Measurements from ENCODE around the gene FBXO47. TPM values are rescaled to one million over a fixed set of nuclear protein-coding genes. Genes with fewer than 3 reads are reported as not detected.

The FBXO47 gene, protein sequence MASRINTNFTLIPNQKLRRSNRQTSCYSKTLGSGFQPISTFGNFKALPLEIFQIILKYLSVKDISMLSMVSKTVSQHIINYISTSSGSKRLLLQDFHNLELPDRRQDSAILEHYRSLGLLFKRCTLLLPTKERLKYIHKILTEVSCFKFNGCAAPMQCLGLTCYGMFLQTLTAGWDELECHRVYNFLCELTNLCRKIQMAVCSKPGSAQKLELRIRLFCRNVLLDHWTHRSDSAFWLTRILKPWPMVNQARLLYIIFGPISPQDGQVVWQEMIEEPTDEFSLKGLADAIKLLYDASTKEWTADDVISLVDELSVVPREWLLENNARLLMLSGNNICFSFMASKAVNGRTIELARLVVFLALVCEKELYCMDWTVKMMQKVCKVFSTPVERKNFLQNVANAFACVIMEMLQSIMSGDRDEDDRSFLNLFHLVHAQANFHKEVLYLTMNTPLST
- not detected for total RNA-seq

DNA sequence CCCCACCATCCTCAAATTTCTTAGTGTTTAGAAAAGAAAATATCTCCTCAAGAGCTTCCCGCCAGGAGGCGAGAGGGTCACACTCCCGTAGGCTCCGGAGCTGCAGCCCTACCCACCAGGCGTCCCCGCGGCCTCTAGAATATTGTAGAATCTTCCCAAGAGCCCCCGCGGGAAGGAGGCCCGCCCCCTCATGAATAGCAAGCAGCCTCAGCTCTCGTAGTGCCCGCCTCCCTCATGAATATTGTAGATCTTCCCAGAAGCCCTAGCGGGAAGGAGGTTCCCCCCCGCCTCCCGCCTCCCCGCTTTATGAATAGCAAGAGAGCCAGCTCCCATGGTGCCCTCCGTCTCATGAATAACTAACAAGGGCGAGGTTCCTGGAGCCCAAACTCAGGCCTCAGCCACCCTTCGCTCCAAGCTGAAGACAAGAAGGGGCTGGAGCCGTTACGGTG lies at the start of gene FBXO47:
FBXO47 (minus strand) TSS at position 114 of the 449 bp plus-strand sequence. CDS start 4,378 bp downstream, outside the sequence.
- peak; percentile 93 for DNase-seq (ENCODE audit: low spot score)

DNA sequence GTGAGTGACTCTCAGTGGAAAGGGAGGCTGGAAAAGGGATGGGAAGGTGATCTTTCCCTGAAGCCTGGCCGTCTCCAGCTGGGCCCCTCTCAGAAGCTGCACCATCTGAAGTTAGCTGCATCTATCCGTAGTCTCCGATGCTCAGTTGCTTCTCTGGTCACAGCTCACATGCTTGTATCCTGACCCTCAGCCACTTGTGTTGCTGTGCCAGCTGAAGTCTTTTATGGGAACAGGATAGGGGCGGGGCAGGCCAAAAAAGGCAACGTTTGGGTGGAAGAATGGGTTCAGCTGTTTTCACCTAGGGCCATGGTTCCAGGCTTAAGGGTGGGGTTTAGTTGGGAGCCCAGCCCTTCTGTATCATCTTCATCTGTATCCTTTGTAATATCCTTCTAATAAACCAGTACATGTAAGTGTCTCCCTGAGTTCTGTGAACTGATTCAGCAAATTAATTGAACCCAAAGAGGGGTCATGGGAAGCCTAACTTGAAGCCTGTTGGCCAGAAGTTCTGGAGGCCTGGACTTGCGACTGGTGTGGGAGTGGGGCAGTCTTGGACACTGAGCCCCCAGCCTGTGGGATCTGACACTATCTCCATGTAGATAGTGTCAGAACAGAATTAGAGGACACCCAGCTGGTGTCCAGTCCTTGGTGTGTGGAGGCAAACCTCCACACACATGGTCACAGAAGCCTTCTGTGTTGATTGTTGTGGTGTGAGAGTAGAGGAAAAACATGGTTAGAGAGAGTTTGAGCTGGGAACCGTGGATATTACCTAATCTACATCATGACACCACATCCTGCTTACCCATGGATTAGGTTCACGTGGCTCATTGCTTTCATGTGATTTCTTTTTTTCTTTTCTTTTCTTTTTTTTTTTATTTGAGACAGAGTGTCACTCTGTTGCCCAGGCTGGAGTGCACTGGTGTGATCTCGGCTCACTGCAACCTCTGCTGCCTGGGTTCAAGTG lies 49.3 kb upstream of the FBXO47 start:
- no peak for DNase-seq (ENCODE audit: low spot score)

DNA sequence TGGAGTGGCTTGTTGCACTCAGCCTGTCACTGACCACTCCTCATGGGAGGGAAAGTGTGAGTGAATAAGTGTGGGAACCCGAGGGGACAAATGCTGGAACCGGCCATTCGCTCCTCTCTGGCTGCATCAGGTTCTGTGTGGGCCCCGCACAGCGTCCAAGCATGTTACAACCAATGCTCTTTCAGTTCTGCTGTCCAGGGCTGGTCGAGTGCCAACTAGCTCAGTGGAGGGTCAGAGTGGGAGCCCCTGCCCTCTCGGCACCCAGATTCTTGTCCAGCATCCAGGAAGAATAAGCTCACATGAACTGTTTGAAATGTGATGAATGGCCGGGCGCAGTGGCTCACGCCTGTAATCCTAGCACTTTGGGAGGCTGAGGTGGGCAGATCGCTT lies 48.3 kb upstream of the FBXO47 start:
- no peak for DNase-seq (ENCODE audit: low spot score)

DNA sequence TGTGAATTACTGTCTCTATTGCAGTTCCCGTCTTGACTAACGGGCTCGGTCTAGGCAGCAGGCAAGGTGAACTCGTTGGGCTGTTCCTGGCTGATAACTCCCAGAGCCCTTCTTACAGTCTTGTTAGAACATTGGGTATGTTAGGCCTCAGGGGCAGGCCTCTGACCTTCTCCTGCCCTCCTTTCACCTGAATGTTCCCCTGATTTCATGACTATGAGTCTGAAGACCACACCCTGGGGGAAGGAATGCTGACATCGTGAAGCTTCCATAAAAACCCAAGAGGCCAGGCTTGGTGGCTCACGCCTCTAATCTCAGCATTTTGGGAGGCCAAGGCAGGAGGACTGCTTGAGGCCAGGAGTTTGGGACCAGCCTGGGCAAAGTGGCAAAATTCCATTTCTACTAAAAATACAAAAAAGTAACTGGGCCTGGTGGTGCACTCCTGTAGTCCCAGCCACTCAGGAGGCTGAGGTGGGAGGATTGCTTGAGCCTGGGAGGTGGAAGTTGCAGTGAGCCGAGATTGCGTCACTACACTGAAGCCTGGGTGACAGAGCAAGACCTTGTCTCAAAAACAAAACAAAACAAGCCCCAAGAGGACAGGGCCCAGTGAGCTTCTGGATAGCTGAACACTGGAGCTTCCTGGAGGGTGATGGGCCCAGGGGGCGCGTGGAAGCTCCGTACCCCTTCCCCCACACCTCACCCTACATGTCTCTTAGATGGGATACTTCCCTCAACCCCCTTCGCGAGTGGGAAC lies 47.8 kb upstream of the FBXO47 start:
- no peak for DNase-seq (ENCODE audit: low spot score)

DNA sequence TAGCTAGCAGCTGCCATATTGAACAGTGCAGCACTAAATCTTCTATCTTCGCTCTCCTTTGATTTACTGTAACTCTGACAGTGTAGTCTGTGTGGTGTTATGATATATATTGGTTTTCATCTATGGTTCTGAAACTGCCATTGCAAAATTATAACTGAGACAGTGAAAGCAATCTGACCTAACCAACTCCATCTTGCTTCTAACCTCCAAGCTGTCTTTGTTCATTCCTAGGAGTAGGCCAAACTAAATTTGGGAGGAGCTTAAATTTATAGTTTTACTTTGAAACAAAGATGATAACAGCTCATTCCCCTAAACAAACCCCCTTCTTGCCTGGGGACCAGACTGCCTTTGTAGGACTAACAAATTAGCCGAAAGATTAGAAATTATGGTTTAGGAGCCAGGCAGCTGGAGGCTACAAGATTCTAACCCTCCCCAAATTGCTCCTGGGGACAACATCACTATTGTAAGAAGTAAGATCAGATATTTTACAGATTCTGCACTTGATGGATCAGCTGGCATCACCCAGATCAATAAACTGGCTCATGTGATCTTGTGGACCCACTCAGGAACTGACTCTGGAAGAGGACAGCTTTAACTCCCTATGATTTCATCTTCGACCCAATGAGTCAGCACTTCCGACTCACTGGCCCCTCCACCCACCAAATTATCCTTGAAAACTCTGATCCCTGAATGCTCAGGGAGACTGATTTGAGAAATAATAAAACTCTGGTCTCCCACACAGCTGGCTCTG lies 47.0 kb upstream of the FBXO47 start:
- no peak for DNase-seq (ENCODE audit: low spot score)

DNA sequence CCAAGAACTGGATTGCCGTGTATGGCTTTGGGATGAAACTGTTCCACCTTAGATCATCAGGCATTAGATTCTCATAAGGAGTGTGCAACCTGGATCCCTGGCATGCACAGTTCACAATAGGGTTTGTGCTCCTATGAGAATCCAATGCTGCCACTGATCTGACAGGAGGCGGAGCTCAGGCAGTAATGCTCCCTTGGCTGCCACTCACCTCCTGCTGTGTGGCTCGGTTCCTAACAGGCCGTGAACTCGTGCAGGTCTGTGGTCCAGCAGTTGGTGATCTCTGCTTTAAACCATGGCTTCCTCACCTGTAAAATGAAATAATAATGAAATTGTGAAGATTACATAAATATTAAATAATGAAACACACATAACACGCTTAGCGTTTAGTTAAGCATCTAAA lies 45.5 kb upstream of the FBXO47 start:
- DNase-seq (ENCODE audit: low spot score): no peak

DNA sequence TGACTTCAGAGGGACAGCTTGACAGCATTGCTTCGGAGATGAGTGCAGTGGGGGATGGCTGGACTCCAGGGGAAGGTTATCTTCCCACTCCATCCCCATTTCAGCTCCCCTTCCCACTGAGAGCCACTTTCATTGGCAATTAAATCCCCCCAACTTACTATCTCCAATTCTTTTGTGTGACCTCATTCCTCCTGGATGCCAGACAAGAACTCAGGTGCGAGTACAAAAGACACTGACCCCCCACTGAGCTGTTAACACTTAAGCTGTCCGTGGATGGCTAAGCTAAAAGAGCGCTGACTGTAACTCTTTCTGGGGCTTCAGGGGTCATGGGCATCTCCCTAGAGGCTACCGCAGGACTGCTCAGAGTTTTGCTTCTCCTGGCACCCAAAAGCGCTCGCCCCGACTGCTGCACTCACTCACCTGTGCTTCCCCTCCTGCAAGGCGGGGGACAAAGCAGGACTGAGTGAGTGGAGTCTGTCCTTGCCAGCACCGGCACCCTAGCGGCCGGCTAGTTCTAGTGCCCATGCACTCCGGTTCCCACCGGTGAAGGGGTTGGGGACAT lies 44.8 kb upstream of the FBXO47 start:
- no peak for DNase-seq (ENCODE audit: low spot score)

DNA sequence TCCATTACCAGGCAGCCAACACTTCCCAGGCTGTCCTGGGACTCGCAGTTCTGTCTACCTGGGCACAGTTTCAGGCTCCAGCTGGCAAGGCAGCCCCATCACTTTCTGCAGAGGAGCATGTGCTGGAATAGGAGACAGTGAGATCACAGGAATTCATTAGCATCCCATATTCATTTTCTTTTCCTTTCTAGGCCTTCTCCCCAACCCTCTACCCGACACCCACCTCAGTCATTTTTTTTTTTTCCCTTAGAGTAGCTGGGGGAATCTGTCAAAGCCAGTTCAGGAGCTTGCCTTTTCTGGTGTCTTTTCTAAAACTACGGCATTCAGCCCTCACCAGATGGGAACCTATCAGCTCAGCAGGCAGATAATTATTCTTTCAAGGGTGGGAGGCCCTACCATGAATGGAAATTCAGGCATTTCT lies 42.4 kb upstream of the FBXO47 start:
- no peak for DNase-seq (ENCODE audit: low spot score)

DNA sequence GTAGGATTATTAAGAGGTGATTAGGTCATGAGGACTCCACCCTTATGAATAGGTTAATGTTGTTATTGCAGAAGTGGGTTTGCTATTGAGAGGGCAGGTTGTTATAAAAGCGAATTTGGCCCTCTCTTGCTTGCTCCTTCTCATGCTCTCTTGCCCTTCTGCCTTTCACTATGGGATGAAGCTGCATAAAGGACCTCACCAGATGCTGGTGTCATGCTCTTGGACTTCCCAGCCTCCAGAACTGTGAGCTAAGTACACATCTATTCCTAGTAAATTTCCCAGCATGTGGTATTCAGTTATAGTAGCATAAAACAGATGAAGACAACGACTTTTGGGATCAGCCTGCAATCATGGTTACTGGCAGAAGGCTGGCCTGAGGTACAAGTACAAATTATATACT lies 41.4 kb upstream of the FBXO47 start:
- no peak for DNase-seq (ENCODE audit: low spot score)

DNA sequence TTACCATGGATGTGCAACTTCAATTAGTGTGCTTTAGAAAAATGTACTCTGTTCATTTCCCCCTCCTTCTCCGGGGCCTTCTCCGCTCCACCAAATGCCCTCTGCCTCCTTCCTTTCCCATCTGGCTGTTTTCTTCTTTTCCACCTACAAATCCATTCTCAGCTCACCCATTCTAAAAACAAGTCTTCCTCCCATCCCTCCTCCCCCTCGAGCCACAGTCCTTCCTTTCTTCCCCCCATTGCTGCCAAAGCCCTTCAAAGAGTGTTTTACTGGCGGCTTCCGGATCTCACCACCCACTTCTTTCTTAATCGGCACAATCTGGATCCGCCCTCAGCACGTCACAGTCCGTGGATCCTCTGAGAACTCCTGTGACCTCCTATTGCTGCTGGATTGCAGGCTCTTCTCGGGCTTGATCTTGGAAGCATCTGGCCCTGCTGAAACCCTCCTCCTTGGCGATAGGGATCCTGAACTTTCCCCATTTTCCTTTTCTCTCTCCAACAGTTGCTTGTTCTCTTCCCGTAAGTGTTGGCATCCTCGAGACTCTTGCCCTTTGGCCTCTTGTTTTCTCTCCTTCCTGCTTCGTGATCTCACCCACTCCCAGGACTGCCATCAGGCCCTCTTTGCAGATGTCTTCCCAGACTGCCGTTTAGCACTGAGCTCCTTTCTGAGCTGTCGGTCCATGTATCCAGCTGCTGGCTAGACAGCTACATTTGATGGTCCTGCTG lies 36.0 kb upstream of the FBXO47 start:
- DNase-seq (ENCODE audit: low spot score): peak; percentile 81

DNA sequence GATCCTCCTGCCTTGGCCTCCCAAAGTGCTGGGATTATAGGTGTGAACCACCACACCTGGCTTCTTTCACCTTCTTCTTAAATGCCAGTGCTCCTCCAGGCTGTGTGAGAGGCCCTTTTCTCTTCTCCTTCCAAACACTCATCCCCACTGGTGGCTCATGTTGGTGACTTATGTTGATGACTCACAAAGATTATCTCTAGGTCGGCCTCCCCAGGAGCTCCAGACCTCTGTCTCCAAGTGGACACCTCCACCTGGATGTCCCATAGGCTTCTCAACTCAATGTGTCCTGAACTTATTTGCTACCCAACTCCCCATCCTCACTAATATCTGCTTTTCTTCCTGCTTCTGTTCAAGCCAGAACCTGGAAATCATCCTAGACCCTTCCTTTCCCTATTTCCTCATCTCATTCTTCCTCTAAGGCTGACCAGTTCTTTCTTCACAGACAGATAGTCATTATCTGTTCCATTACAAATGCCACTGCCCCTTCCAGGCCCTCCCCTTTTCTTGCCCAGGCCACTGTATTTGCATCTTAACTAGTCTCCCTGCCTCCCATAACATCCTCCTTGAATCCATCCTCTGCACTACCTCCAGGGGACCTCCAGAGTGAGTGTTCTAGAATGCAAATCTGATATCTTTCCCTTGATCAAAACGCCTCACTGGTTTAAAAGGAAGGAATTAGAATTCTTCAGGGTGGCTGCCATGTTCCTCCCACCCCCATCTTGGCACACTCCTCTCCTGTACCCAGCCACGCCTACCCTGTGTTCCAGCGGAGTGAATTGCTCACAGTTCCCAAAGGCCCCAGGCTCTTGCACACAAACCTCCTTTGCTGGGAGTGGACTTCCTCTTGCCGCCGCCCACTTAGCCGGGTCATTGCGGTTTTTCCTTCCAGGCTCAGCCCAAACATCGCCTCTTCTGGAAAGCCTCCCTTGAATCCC lies 34.8 kb upstream of the FBXO47 start:
- peak; percentile 79 for DNase-seq (ENCODE audit: low spot score)

DNA sequence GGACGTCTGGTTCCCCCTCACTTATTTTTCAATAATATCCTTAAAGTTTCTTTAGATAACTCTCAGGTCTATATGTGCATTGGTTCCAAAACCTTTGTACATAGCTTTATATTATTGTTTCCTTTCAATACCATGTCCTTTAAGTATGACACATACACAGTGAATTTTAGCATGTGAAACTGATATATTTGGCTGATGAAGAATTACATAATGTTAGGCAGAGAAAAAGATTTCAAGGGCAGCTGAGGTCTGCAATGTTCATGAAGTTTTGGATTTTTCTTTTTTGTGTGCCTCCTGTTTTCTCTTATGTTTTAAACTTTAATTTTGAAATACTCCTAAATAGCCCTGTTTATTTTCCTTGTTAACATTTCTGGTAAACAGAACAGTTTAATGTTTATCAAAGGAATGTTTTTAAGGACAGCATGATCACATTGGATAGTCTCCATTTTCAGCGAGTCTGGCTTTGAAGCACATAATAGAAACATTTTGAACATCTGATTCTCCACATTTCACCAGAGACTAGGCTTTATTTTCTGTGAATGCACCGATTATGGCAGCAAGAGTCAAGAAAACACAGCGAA lies 32.9 kb upstream of the FBXO47 start:
- no peak for DNase-seq (ENCODE audit: low spot score)

DNA sequence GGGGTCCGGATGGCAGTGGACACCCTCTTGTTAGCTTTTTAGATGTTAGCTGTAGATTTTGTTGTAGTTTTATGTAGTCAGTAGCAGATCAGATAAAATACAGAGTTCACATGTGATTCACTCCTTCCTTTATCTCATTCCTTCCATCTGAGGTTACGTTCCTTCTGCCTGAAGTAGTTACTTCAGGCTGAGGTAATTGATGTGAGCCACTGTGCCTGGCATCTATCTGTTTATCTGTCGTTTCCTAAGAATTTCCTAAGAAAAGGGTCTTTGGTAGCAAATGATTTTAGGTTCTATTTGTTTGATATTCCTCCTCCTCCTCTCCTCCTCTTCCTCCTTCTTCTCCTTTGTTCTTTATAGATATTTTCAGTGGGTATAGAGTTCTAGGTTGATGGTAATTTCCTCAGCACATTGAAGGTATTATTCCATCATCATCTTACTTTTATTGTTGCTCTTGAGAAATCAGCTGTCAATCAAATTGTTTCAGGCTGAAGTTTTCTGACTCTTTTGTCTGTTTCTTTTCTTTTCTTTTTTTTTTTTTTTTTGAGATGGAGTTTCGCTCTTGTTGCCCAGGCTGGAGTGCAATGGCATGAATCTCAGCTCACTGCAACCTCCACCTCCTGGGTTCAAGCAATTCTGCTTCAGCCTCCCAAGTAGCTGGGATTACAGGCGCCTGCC lies 29.6 kb upstream of the FBXO47 start:
- DNase-seq (ENCODE audit: low spot score): no peak

DNA sequence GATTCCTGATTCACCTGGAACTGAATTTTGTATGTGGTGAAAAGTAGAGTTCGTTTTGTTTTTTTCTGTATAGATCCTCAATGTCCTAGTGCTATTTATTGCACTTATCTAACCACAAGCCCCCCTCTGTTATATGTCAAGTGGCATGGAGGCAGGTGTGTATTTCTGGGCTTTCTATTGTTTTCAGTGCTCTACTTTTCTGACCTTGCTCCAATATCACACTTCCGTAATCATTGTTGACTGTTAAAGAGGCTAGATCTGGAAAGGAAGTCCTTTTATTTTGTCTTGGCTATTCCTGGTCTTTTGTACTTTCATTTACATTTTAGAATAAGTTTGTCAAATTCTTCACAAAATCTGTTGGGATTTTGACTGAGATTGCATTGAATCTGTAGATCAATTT lies 26.8 kb upstream of the FBXO47 start:
- no peak for DNase-seq (ENCODE audit: low spot score)

DNA sequence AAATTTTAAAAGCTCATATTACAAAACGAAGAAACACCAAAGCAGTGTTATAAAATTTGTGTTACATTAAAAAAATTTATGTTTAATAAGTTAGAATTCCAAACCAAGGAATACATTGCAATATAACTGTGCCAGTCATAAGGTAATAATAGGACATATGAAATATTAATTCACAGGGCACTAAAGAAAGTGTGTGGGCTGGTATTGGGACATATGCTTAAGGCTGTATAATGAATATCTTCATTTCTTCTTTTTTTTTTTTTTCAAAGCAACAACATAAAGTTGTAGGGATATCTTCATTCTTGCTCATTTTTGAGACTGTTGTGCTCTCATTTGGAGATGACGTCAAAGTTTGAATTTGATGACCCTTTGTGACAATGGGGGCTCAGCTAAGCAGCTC lies 17.5 kb upstream of the FBXO47 start:
- DNase-seq (ENCODE audit: low spot score): no peak

DNA sequence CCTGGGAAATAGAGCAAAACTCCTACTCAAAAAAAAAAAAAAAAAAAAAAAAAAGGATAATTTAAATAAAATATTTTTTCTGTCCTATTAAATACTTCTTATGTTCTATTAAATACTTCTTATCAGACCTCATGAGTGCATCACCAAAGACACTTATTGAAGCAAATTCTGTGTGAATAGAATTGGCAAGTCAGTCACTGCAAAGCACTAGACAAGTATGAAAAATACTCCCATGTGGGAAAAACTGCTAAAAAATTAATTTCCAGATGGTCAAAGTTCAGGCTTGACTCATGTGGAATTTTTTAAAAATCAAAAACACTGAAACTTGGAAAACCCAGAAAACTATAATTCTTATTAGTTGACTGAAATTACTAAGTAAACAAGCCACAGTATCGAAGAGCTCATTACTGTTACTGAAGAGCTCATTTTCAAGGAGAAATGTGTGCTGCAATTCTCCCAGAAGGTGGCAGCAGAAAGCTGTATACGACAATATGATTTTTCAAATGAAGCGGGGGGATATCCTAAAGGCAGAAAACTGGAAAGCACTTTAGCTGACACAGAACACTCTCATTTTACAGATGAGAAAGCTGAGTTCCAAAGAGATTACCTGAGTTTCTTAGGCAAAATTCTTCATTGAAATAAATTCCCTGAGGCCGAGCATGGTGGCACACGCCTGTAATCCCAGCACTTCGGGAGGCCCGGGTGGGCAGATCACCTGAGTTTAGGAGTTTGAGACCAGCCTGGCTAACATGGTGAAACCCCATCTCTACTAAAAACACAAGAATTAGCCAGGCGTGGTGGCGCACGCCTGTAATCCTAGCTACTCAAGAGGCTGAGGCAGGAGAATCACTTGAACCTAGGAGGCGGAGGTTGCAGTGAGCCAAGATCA lies 15.9 kb upstream of the FBXO47 start:
- peak; percentile 48 for DNase-seq (ENCODE audit: low spot score)

DNA sequence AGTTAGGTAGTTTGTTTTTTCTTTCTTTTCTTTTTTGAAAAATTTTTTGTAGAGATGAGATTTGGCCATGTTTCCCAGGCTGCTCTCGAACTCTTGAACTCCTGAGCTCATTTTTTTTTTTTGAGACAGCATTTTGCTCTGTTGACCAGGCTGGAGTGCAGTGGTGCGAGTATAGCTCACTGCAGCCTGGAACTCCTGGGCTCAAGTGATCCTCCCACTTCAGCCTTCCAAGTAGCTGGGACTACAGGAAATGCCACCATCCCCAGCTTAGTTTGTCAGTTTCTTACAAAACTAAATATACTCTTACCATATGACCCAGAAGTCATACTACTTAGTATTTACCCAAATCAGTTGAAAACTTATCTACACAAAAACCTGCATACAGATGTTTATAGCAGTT lies 14.4 kb upstream of the FBXO47 start:
- DNase-seq (ENCODE audit: low spot score): peak; percentile 22

Data from ureter (tissue), 1 donor.